Natural killer cell treated with Interleukin-12 subunit alpha and Interleukin-12 subunit beta and Interleukin-15 and Interleukin-18, amount 100 ng/mL, for 72 hours (primary cell): ENCODE results near the gene NDUFA6. TPM values are rescaled to one million over a fixed set of nuclear protein-coding genes. Genes with fewer than 3 reads are reported as not detected.

Source experiments
- ATAC-seq, 2 donors: fragments of 150-1000 bp; cut with Tn5 transposase in 1 of 2; sonication (Bioruptor Pico), chemical (Tn5 transposase) in 1 of 2; 2 replicates each; pipeline ENCODE4 v1.10.0; 2021
- DNase-seq: peaks from one replicate; pipeline ENCODE4 v3.0.0; 2022; ENCODE audit warnings: low spot score
- H3K27ac Mint-ChIP-seq, 2 donors: 1 replicate in 1 of 2; 2 replicates in 1 of 2; pipeline ENCODE4 v1.8.0; 2022; ENCODE audit warnings: mixed read lengths in 2 of 2, mild to moderate bottlenecking in 1 of 2, moderate library complexity in 1 of 2
- H3K27me3 Mint-ChIP-seq, 2 donors: 1 replicate in 1 of 2; 2 replicates in 1 of 2; pipeline ENCODE4 v1.8.0; 2022; ENCODE audit warnings: mixed read lengths in 2 of 2
- H3K36me3 Mint-ChIP-seq: one replicate; pipeline ENCODE4 v1.8.0; 2022; ENCODE audit warnings: mixed read lengths
- H3K4me1 Mint-ChIP-seq, 2 donors: 1 replicate in 1 of 2; 2 replicates in 1 of 2; pipeline ENCODE4 v1.8.0; 2022; ENCODE audit warnings: low read depth in 2 of 2, mixed read lengths in 2 of 2, mild to moderate bottlenecking in 1 of 2
- H3K4me3 Mint-ChIP-seq: one replicate; pipeline ENCODE4 v1.8.0; 2022; ENCODE audit warnings: mixed read lengths
- H3K9me3 Mint-ChIP-seq: 2 replicates; pipeline ENCODE4 v1.8.0; 2022; ENCODE audit warnings: mixed read lengths
- total RNA-seq, 2 donors: library from RNA; stranded (reverse); gene quantifications; one replicate each; pipeline ENCODE4 v1.2.3, GENCODE V29; 2022

The NDUFA6 gene
- total RNA-seq, 2 donors from 2014 or later, result 47.8 to 99.5 TPM

DNA sequence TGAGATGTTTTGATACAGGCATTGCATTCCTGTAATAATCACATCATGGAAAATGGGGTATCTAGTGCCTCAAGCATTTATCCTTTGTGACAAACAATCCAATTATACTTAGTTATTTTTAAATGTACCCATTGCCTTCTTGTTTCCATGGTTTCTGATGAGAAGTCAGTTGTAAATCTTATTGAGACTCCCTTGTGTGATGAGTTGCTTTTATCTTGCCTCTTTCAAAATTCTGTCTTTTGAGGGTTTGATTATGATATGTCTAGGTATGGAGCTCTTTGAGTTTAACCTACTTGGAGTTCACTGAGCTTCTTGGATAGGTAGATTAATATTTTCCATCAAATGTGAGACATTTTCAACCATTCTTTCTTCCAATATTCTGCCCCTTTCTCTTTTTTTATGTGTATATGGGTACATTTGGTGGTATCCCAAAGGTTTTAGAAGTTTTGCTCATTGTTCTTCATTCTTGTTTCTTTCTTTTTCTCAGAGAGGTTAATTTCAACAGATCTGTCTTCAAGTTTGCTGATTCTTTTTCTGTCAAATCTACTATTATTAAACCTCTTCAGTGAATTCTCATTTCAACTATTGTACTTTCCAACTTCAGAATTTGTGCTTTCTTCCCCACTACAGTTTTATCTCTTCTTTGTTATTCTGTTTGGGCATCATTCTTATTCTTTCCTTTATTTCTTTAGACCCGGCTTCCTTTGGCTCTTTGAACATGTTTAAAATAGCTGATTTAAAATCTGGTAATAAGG is 33.6 kb downstream of the NDUFA6 start:
- no peak for ATAC-seq
- no peaks in the 10 kb centered on the region for H3K27me3 Mint-ChIP-seq
- H3K27ac Mint-ChIP-seq, result no peak overlapping the region
- no peak overlapping the region for H3K4me3 Mint-ChIP-seq
- peaks cover 0 to 5% of the 10 kb centered on the region in 2 donors for H3K4me1 Mint-ChIP-seq
- DNase-seq, result no peak
- peaks cover 21% of the 10 kb centered on the region for H3K36me3 Mint-ChIP-seq
- H3K9me3 Mint-ChIP-seq, result peaks cover 8% of the 10 kb centered on the region

DNA sequence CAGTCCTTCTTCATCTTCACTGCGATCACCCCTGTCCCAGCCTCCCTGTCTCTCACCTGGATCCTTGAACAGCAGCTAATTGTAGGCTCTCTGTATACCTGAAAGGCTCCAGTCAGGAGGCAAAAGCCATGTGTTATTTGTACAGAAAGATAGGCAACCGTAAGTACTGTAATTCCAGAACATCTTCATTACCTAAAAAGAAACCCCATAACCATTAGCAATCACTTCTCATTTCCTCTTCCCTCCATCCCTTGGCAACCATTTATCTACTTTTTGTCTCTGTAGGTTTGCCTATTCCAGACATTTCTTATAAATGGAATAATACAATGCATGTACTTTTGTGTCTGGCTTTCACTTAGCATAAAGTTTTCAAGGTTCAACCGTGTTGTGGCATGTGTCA is 37.8 kb downstream of the NDUFA6 start:
- Mint-ChIP-seq H3K4me3 (no peak overlapping the region), H3K36me3 (peaks cover 9% of the 10 kb centered on the region), H3K9me3 (peaks cover 8% of the 10 kb centered on the region), H3K4me1 (peaks cover 0 to 5% of the 10 kb centered on the region in 2 donors), H3K27ac (no peak overlapping the region), H3K27me3 (no peaks in the 10 kb centered on the region)
- DNase-seq (no peak), ATAC-seq (no peak)

DNA sequence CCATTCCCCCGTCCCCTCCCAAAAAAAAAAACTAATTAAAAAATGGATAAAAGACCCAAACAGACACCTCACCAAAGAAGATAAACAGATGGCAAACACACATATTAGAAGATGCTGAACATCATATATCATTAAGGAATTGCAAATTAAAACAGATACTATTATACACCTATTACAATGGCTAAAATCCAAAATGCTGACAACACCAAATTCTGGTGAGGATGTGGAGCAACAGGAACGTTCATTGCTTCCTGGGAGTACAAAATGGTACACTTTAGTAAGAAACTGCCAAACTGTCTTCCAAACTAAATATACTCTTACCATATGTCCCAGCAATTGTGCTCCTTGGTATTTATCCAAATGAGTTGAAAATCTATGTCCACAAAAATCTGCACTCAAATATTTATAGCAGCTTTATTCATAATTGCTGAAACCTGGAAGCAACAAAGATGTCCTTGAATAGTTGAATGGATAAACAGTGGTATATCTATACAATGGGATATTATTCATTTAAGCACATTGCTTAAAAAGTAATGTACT is 39.9 kb downstream of the NDUFA6 start:
- H3K9me3 Mint-ChIP-seq, result no peaks in the 10 kb centered on the region
- no peak for ATAC-seq
- H3K4me3 Mint-ChIP-seq, result no peak overlapping the region
- no peaks in the 10 kb centered on the region for H3K36me3 Mint-ChIP-seq
- H3K27ac Mint-ChIP-seq, result no peak overlapping the region
- H3K27me3 Mint-ChIP-seq, result no peaks in the 10 kb centered on the region
- DNase-seq, result no peak
- peaks cover 0 to 5% of the 10 kb centered on the region in 2 donors for H3K4me1 Mint-ChIP-seq

DNA sequence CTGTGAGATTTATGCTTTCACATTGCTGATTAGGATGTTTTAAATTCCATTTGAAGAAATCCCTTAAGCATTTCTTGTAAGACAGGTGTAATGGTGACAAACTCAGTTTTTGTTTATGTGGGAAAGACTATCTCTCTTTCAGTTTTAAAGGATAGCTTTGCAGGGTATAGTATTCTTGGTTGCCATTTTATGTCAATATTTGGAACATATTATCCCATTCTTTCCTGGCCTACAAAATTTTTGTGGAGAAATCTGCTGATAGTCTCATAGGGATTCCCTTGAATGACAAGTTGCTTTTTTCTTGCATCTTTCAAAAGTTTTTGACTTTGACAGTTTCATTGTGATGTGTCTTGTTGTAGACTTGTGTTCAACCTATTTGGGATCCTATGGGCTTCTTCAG is 48.8 kb downstream of the NDUFA6 start:
- Mint-ChIP-seq H3K27me3 (no peaks in the 10 kb centered on the region), H3K4me1 (no peaks in the 10 kb centered on the region), H3K27ac (no peak overlapping the region), H3K9me3 (peaks cover 6% of the 10 kb centered on the region), H3K36me3 (peaks cover 17% of the 10 kb centered on the region), H3K4me3 (no peak overlapping the region)
- ATAC-seq, result no peak
- DNase-seq, result no peak

DNA sequence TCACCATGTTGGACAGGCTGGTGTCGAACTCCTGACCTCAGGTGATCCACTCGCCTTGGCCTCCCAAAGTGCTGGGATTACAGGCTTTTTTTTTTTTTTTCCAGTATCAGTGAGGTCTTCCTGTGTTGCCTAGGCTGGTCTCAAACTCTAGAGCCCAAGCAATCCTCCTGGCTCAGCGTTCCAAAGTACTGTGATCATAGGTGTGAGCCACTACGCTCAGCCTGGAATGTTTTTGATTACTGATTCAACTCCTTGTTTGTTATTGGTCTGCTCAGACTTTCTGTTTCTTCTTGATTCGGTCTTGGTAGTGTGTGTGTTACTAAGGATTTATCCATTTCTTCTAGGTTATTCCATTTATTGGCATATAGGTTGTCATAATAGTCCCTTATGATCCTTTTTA is 51.3 kb downstream of the NDUFA6 start:
- Mint-ChIP-seq H3K4me3 (no peak overlapping the region), H3K27me3 (no peaks in the 10 kb centered on the region), H3K36me3 (peaks cover 17% of the 10 kb centered on the region), H3K9me3 (peaks cover 6% of the 10 kb centered on the region), H3K4me1 (no peaks in the 10 kb centered on the region), H3K27ac (no peak overlapping the region)
- ATAC-seq (no peak), DNase-seq (no peak)

Other genes with a start within 250 kb of the NDUFA6 start
- gene SHISA8, start 175.7 kb downstream of the NDUFA6 start, total RNA-seq, result not detected
- gene TNFRSF13C, start 164.0 kb downstream of the NDUFA6 start, total RNA-seq, result 1 to 10 TPM in 1 of 2 donors, under 1 TPM in 1; 0.40 to 3.2 TPM
- 100 to 1,000 TPM in 1 of 2 donors, 10 to 100 TPM in 1; 34.7 to 115 TPM for gene CENPM, start 143.6 kb downstream of the NDUFA6 start, total RNA-seq
- gene SEPTIN3, start 121.3 kb downstream of the NDUFA6 start, total RNA-seq, result under 1 TPM; 0.14 to 0.25 TPM
- 1 to 10 TPM; 1.5 to 1.7 TPM for gene WBP2NL, start 92.0 kb downstream of the NDUFA6 start, total RNA-seq
- 10 to 100 TPM; 22.6 to 24.2 TPM for gene NAGA, start 20.0 kb downstream of the NDUFA6 start, total RNA-seq
- gene PHETA2, start 16.5 kb downstream of the NDUFA6 start, total RNA-seq, result 1 to 10 TPM; 1.5 TPM
- 10 to 100 TPM; 41.6 to 77.5 TPM for gene SMDT1, start 11.1 kb downstream of the NDUFA6 start, total RNA-seq
- 1 to 10 TPM; 1.7 to 6.1 TPM for gene CYP2D6, start 40.0 kb upstream of the NDUFA6 start, total RNA-seq
- 10 to 100 TPM; 54.8 to 69.0 TPM for gene TCF20, start 179.9 kb upstream of the NDUFA6 start, total RNA-seq